ENCODE measurements around the gene PLPPR3.

Gene PLPPR3

DNA sequence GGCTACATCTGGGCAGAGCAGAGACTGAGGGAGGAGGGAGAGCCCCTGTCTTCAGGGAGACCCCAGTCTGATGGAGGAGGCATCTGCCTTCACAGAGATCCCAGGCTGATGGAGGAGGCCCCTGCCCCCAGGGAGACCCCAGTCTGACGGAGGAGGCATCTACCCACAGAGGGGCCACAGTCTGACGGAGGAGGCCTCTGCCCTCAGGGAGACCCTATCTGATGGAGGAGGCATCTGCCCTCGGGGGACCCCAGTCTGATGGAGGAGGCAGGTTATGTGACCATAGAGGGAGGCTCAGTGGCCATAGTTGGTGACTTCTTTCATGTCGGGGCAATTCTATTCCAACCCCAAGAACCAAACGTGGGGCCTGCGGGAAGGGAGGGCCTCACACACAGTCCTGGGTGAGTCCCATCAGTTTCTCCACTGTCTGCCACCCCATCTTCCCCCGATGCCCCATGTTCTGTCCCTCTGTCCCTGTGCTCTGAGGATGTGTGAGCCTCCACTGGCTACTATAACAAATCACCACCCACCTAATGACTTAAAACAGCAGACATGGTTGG is 56.5 kb downstream of the PLPPR3 start:
- DNase-seq, result no peak

GRCh38 chr19:764301-764700 is 57.5 kb downstream of the PLPPR3 start:
- DNase-seq, result no peak

GRCh38 chr19:763869-764268 is 57.9 kb downstream of the PLPPR3 start:
- DNase-seq, result no peak

DNA sequence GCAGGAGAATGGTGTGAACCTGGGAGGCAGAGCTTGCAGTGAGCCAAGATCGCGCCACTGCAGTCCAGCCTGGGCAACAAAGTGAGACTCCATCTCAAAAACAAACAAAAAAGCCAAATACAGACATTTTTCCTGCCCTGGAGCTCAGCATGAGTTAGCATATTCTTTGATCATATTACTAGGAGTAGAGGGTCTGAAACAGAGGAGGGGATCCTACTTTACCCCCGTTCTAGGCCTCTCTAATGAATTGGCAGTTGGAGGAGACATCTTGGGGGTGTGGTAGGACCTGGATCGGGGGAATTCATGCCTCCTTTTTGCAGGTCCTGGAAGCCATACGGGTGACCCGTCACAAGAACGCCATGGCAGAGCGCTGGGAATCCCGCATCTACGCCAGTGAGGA is 58.6 kb downstream of the PLPPR3 start:
- DNase-seq, result no peak
